HG03520 (cell line): ENCODE measurements around the gene ITCH.
"Not testable (repeated sequence)": the region's sequence is repeated elsewhere in the genome, so short reads cannot be mapped to it uniquely, and the experiment has no call there.

Experiments
- ATAC-seq: cut with Tn5 transposase; IDR thresholded peaks from one replicate; pipeline ENCODE4 v1.9.1; 2021; ENCODE audit warnings: mild to moderate bottlenecking, moderate library complexity; ENCODE audit not compliant: unreplicated experiment

The ITCH gene

GRCh38 chr20:34410336-34410735 is 47.3 kb downstream of the ITCH start:
- no peak for ATAC-seq

GRCh38 chr20:34412453-34412852 is 49.4 kb downstream of the ITCH start:
- ATAC-seq = no peak

- not testable (repeated sequence) for ATAC-seq
Observed at GRCh38 chr20:34414525-34414924, 51.5 kb downstream of the ITCH start.

- no peak for ATAC-seq
Observed at GRCh38 chr20:34415079-34415478, 52.0 kb downstream of the ITCH start.

- no peak for ATAC-seq
Observed at GRCh38 chr20:34420146-34420545, 57.1 kb downstream of the ITCH start.

- ATAC-seq = no peak
Observed at GRCh38 chr20:34420975-34421374, 57.9 kb downstream of the ITCH start.

GRCh38 chr20:34421766-34422466 is 58.8 kb downstream of the ITCH start:
- ATAC-seq = no peak

GRCh38 chr20:34425032-34425690 is 62.1 kb downstream of the ITCH start:
- ATAC-seq = not testable (repeated sequence)

- ATAC-seq = no peak
Observed at GRCh38 chr20:34426026-34426425, 63.0 kb downstream of the ITCH start.

- no peak for ATAC-seq
Observed at GRCh38 chr20:34427331-34427730, 64.3 kb downstream of the ITCH start.

GRCh38 chr20:34427784-34428183 is 64.7 kb downstream of the ITCH start:
- no peak for ATAC-seq

GRCh38 chr20:34431168-34431567 is 68.1 kb downstream of the ITCH start:
- no peak for ATAC-seq

GRCh38 chr20:34432663-34433062 is 69.6 kb downstream of the ITCH start:
- not testable (repeated sequence) for ATAC-seq

GRCh38 chr20:34433391-34433790 is 70.3 kb downstream of the ITCH start:
- ATAC-seq = no peak

- no peak for ATAC-seq
Observed at GRCh38 chr20:34435589-34435988, 72.5 kb downstream of the ITCH start.

GRCh38 chr20:34437330-34437986 is 74.4 kb downstream of the ITCH start:
- no peak for ATAC-seq

- ATAC-seq = no peak
Observed at GRCh38 chr20:34439168-34439567, 76.1 kb downstream of the ITCH start.

GRCh38 chr20:34441423-34441822 is 78.3 kb downstream of the ITCH start:
- not testable (repeated sequence) for ATAC-seq

- no peak for ATAC-seq
Observed at GRCh38 chr20:34443546-34443945, 80.5 kb downstream of the ITCH start.

- no peak for ATAC-seq
Observed at GRCh38 chr20:34445177-34446065, 82.3 kb downstream of the ITCH start.

GRCh38 chr20:34448517-34448916 is 85.4 kb downstream of the ITCH start:
- no peak for ATAC-seq
